ENCODE data around the gene MYL5. TPM values are rescaled to one million over a fixed set of nuclear protein-coding genes. Genes with fewer than 3 reads are reported as not detected.

Gene MYL5
- total RNA-seq, 4 donors from 2014 or later = 16.0 to 37.7 (median 20.1) TPM

DNA sequence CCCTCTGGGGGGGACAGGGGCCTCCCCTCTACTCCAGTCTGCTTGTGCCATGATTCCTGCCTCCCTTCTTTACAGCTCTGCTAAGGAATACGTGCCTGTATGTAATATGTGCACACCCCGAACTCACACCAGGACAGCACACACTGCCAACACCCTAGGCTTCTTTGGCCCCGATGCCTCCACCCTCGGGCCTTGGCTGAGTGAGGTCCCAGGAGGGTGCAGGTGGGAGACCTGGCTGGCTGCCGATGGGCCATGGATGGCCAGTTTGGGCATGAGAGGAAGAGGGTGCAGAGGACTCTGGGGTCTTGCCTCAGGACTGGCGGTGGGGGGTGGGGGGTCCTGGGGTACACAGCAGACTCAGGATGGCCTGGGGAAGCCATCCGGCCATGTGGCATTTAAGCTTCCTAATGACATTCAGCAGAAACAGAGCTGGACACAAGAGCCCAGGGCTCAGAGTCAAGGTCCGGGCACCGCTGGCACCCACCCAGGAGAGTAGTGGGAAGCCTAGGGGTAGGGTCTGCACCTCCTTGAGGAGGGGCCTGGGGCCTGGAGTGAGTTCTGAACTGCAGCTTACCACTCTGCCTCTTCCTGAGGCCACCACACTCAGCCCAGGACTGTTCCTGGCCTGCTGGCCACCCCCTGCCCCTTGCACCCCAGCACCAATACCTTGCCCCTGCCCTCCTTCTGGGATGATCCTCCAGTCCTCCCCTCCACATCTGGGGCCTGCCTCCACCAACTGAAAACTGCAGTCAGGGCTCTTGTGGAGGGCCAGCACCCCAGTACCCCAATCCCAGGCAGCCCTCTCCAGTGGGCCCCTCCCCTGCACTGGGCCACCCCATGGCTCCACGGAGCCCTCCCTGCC lies 29.2 kb downstream of the MYL5 start:
- TF ChIP-seq CTCF (IDR thresholded peaks at IDR 0.05; ENCODE audit: low read depth) = no peak

GRCh38 chr4:704198-704891 lies 30.0 kb downstream of the MYL5 start:
- no peak for TF ChIP-seq CTCF (IDR thresholded peaks at IDR 0.05; ENCODE audit: low read depth)

DNA sequence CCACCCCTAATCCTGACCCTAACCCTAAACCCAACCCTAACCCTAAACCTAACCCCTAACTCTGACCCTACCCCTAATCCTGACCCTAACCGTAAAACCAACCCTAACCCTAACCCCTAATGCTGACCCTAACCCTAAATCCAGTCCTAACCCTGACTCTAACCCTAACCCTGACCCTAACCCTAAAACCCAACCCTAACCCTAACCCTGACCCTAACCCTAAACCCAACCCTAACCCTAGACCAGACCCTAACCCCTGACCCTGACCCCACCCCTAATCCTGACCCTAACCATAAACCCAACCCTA lies 30.6 kb downstream of the MYL5 start:
- no peak for TF ChIP-seq CTCF (IDR thresholded peaks at IDR 0.05; ENCODE audit: low read depth)

- TF ChIP-seq CTCF (IDR thresholded peaks at IDR 0.05; ENCODE audit: low read depth) = no peak
These were observed 31.1 kb downstream of the MYL5 start, which contains the start of gene PCGF3 for GRCh38 chr4:705278-706082. Gene PCGF3 (plus strand): TSS chr4:705832. CDS start chr4:733681, 27,849 bp downstream.

DNA sequence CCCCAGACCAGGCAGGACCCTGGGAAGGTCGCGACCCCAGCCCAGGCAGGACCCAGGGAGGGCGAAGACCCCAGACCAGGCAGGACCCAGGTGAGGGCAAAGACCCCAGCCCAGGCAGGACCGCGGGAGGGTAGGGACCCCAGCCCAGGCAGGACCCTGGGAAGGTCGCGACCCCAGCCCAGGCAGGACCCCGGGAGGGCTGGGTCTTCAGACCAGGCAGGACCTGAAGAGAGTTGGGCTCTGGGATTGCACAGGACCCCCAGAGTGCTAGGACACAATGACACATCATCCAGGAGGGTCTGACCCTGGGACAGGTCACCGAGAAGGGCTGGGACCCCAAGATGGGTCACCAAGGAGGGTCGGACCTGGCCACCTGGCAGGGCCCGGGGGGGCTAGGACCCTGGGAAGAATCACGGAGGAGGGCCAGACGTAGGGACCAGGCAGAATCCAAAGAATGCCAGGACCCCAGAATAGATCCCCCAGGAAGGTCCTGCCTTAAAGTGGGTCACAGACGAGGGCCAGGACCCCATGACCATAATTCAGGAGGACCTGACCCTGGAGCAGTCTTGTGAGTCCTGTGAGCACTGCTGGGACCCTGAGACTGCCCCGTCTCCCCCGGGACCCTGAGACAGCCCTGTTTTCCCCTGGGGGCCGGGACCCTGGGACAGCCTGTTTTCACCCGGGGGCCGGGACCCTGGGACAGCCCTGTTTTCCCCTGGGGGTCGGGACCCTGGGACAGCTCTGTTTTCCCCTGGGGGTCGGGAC lies 32.7 kb downstream of the MYL5 start:
- TF ChIP-seq CTCF (IDR thresholded peaks at IDR 0.05; ENCODE audit: low read depth) = no peak

DNA sequence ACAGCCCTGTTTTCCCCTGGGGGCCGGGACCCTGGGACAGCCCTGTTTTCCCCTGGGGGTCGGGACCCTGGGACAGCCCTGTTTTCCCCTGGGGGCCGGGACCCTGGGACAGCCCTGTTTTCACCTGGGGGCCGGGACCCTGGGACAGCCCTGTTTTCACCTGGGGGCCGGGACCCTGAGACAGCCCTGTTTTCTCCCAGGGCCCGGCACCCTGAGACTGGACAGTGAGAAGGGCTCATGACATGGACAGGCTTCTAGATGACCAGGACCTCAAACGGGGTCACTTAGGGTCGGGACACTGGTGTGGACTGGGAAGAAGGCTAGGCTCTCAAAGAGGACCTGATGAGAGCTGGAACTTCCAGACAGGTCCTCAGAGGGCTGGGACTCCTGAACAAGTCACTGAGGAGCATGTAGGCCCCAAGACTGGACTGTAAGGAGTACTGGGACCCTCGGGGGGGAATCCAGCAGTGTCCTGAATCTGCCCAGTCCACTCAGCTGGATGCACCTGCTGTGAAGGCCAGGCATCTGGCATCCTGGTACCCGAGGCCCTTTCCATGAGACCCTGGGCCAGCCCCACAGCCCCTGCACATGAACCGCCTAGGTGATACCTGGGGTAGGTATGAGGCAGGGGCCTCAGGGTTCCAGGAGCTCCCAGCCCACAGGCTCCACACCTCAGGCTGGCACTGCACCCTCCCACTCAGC lies 33.7 kb downstream of the MYL5 start:
- TF ChIP-seq CTCF (IDR thresholded peaks at IDR 0.05; ENCODE audit: low read depth) = no peak
